Activated CD4-positive, alpha-beta T cell treated with anti-CD3 and anti-CD28 coated beads, Interleukin-2, amount 50 U/mL, for 4 hours (primary cell): ENCODE results near the gene FAM120B.
"Not testable (repeated sequence)": the region's sequence is repeated elsewhere in the genome, so short reads cannot be mapped to it uniquely, and the experiment has no call there.

ENCODE experiments used
- DNase-seq, 2 experiments: peaks; one replicate each; pipeline ENCODE4 v3.0.0-alpha.2; 2020

FAM120B gene

GRCh38 chr6:170305805-170306323 is 694 bp upstream of the FAM120B start:
- DNase-seq, result no peak

GRCh38 chr6:170307080-170307545 is 555 bp downstream of the FAM120B start:
- no peak for DNase-seq

DNA sequence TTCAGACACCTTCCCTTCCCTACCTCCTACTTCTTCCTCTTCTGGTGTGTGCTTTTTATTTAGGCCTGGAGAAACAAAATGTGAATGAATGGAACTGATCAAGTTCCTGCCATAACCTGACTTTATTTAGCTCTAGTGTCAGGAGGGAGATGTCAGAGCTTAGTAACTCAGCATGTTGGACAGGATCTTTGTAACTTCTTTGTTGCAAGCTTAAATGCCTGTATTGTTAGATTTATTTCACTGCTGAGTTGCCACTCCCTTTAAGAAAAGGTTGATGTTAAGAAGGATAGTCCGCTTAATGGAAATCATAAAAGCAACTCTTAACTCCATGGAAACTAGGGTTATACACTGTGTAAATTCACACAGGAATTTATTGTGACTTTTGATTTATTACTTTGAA is 2.2 kb downstream of the FAM120B start:
- DNase-seq, result no peak

DNA sequence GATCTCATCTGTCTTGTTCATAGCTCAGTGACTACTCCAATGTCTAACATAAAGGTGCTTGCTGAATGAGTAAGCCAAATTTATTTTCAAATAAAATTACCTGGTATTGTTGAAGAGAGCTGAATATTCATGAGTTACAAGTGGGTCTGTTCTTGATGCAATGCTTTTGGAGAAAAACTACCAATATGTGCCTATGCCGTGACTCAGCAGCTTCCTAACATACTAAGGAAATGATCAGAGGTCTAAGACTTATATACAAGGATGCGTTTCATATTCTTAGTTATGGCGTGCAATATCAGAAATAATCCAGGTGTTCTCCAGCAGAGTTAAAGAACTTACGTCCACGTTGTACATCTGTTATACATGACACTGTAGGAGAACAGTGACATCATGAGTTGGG is 5.1 kb downstream of the FAM120B start:
- no peak for DNase-seq

DNA sequence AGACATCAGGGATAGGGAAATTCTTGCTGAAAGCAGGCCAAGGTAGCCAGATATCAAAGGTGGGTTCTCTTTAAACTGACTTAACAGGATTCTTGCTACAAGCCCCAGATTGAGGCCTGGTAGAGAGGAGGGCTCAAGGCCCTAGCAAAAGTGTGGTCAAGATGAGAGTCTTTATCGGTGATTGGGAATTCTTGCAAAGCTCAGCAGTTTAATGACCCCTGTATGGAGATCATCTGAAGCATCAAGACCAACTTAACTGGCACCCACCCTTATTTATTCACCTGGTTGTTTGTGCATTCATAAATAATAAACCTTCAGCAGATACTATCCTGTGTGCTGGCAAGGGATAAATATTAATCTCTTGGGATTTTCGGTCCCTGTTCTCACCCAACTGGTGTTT is 6.3 kb downstream of the FAM120B start:
- DNase-seq, result no peak

DNA sequence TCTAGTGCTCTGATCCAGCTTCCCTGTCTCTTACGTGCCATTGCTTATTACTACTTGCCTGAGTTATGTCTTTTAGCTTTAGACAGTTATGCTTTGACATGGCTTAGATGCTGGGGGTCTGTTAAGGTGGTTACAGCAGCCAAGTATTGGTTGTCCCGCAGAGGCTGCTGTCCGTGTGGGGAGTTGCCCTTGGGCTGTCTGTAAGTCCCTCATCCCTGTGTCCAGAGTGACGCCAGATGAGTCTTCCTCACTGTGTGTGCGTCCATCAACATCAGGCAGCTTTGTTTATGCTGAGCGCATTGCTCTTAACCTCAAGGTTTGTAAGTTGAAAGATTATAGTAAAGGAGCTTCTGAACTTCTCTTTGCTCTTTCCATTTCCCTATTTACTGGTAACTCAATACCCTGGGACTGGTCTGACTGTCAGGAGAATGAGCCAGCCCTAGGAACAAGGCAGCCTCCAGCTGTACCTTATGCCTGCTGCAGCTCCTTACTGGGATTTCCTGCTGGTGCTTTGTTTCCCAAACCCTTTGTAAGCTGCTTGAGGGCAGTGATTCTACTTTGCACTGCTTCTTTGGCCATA is 7.2 kb downstream of the FAM120B start:
- no peak for DNase-seq

DNA sequence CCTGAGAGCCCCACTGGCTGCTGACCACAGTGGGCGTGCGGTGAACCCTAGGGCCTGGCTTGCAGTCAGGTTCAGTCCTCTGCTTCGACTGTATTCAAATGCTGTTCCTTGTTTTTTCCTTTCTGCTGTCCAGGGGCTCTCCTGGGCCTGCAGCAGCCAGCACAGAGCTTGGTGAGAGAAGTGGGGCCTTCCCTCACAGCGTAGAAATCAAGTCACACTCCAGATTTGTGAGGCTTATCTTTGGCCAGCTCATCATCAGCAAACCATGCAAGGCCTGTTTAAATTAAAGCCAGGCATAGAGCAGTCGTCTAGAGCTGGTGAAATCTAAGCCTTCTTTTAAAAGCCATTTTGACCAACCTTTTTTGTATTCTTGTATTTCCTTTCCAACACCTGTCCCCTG is 8.4 kb downstream of the FAM120B start:
- DNase-seq, result no peak

- DNase-seq, result no peak
Observed at GRCh38 chr6:170316071-170316470, 9.5 kb downstream of the FAM120B start.

GRCh38 chr6:170317076-170317475 is 10.5 kb downstream of the FAM120B start:
- no peak for DNase-seq

GRCh38 chr6:170317718-170318117 is 11.2 kb downstream of the FAM120B start:
- DNase-seq, result no peak

- no peak for DNase-seq
Observed at GRCh38 chr6:170329321-170329720, 22.8 kb downstream of the FAM120B start.

DNA sequence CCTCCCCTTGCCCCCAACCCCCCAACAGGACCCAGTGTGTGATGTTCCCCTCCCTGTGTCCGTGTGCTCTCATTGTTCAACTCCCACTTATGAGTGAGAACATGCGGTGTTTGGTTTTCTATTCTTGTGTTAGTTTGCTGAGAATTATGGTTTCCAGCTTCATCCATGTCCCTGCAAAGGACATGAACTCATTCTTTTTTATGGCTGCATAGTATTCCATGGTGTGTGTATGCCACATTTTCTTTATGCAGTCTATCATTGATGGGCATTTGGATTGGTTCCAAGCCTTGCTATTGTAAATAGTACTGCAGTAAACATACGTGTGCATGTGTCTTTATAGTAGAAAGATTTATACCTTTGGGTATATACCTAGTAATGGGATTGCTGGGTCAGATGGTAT is 28.6 kb downstream of the FAM120B start:
- not testable (repeated sequence) for DNase-seq

DNA sequence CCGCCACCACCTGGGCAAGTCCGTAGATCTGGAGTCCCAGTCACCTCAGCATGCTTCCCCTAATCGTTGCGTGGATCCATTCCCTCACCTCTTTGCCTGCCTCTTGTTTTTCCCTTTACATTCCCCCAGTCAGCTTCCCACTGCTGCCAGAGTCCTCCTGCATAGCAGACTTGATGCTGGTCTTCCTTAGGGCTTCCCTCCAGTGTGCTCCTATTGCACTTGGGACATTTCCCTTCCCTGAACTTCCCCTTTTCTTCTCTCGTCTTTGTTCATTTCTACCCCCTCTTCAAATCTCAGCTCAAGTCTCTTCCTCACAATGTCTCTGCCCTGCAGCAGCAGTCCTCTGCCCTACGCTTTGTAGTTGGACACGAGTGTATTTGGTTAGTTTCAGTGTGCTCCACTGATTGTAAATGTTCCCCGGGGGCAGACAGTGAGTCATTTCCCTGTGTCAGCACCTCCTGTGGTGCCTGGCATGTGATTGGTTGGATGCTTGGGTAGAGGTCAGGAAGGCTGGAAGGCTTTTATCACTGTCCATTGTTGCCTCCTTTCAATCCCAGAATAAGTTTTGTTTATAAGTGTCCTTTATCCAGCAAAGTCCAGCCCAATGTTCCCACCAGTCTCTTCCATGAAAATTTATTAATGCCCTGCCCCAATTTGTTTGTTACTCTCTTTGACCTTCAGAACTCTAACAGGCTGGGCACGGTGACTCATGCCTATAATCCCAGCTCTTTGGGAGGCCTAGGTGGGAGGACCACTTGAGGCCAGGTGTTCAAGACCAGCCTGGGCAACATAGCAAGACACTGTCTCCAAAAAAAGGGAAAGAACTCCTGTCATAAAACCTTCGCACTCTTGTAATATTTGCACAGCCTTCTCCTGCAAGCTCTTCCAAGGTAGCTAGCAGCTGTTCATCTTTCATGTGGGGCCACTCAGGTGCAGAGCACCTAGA is 38.3 kb downstream of the FAM120B start:
- DNase-seq, result no peak

GRCh38 chr6:170345662-170346061 is 39.1 kb downstream of the FAM120B start:
- no peak for DNase-seq

DNA sequence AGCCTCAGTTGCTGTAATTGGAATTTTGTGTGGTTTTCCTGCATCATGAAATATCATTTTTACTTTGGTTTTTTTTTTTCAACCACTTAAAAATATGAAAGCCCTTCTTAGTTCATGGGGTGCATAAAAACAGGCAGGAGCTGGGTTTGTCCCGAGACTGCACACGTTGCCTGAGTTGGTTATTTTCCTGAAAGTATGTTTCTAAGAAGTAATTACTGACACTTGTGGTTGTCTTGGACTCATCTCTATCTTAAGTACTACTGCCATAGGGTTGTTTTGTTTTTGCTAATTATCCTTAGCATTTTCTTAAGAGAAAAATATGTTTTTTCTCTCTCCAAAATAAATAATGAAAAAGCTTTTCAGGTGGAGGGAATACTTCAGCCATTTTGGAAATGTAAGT is 40.1 kb downstream of the FAM120B start:
- DNase-seq, result no peak

- no peak for DNase-seq
Observed at GRCh38 chr6:170347091-170347490, 40.5 kb downstream of the FAM120B start.

GRCh38 chr6:170347975-170348374 is 41.4 kb downstream of the FAM120B start:
- DNase-seq, result no peak

DNA sequence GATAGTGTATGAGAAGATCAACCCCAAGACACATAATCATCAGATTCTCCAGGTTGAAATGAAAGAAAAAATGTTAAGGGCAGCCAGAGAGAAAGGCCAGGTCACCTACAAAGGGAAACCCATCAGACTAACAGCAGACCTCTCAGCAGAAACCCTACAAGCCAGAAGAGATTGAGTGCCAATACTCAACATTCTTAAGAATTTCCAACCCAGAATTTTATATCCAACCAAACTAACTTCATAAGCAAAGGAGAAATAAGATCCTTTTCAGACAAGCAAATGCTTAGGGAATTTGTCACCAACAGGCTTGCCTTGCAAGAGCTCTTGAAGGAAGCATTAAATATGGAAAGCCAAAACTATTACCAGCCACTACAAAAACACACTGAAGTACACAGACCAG is 44.9 kb downstream of the FAM120B start:
- DNase-seq, result not testable (repeated sequence)

GRCh38 chr6:170355190-170355589 is 48.6 kb downstream of the FAM120B start:
- not testable (repeated sequence) for DNase-seq

DNA sequence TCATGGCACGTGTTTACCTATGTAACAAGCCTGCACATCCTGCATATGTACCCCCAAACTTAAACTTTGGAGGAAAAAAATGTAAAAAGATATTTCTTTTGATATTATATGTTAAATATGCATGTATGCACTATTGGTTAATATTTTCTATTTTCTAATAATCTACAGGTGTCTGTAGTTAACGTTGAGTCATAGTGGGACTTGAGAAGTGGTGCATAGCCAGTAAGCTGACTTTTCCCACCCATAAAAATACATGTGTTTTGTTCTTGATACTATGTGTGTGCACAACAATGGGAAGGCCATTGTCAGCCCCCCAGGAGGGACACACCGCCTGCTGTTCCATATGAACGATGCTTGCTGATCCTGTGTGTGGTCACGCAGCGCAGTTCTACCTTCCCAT is 49.1 kb downstream of the FAM120B start:
- no peak for DNase-seq

DNA sequence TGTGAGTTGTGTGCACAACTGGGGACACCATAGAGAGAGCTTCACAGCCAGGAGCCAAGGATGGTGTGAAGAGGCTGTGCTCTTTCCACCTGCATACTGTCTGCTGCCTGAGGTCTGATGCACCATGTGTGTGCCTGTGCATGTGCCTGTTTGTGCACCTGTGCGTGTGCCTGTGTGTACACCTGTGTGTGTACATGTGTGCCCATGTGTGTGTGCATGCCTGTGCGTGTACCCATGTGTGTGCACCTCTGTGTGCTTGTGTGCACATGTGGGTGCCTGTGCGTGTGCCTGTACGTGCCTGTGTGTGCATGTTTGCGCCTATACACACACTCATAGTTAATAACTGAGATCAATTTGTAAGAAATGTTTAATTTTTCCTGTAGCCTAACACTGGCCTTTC is 51.3 kb downstream of the FAM120B start:
- no peak for DNase-seq

DNA sequence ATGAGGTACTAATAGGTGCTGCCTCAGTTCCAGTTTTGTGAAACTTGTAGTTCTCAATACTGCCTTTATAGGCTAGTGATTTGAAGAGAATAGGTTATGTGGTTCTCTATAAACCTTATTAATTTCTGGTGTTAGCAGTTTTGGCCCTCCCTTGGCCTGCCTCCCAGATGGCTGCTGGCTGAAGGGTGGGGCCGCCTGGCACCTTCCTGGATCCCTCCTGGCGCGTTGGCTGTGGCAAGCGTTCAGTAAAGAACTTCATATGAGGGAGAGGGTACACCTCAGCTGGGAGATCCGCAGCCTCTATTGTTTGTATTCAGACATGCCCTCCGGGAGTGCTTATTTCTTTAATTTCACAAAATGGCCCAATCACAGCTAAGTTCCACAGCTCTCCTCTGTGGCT is 51.9 kb downstream of the FAM120B start:
- no peak for DNase-seq

DNA sequence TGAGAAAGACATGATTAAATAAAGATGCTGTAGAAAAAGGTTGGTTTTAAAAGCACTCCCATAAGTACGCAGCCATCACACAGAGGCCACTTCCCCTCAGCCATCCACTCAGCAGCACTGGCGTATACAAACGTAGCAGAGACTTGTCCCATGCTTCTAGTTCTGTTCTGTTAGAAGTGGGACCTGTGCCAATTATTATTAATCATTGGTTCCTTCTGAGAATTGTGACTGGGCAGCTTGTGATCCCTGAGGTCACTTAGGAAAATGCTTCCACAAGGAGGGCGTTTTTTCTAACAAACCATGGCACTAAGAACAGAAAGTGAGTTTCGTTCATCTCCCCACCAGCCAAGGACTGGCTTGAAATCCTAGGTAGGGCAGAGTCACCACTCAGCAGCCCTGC is 53.9 kb downstream of the FAM120B start:
- no peak for DNase-seq

- no peak for DNase-seq
Observed at GRCh38 chr6:170361335-170361734, 54.8 kb downstream of the FAM120B start.
